AG04449 (cell line): ENCODE results near the gene SLFN12L.

Experiments
- CTCF ChIA-PET: fragments of 350-600 bp; formaldehyde crosslinking; extraction: SDS; loops from one replicate; lab custom pipeline; 2021; ENCODE audit warnings: antibody characterized with exemption; lab: Yijun Ruan, JAX
- POLR2A ChIA-PET: fragments of 400-600, 350-600 bp; formaldehyde crosslinking; extraction: SDS; loops from one replicate; lab custom pipeline; 2020; ENCODE audit warnings: antibody characterized with exemption, inconsistent platforms; lab: Yijun Ruan, JAX
- DNase-seq: peaks from one replicate; pipeline ENCODE4 v3.0.0-alpha.2; 2010; ENCODE audit warnings: low read depth, low spot score
- H3K4me3 ChIP-seq: 2 replicates; pipeline ENCODE4 v1.5.1; 2011; ENCODE audit warnings: low read depth, mild to moderate bottlenecking, control low read depth, low read length
- TF ChIP-seq, protein P1 (sequence below): IDR thresholded peaks from one replicate; pipeline ENCODE4 v1.5.1; 2011; ENCODE audit warnings: mild to moderate bottlenecking, moderate library complexity, low read length, control low read depth, inconsistent platforms; ENCODE audit not compliant: insufficient read depth; ENCODE audit errors: missing control alignments

The SLFN12L gene

DNA sequence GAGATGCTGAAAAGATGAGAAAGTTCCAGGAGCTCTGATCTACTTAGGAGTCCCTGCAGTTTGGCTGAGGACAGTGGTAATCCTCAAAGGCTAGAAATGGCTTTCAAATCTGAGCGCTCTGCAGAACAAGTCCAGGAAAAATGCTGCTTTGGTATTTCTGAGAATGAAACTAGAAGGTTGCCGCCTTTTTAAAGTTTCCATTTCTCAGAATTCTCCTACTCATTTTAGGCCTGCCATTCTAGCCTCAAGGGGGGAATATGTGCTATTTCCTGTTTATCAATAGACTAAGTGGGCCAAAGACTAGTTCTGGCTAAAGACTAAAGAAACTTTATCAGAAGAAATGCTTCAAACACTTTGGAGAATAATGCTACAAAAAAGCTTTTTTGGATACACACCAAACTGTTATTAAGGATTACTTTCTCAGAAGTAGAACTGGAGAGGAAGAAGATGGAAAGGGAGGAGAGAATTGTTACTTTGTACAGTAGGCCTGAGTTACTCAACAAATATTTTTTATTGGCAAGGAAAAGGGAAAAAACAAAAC, at the start of gene SLFN12L:
TSS of gene SLFN12L (minus strand) at position 78 of the 541 bp plus-strand sequence. CDS start 15,314 bp downstream, outside the sequence.
- POLR2A ChIA-PET = no interaction called here
- CTCF ChIA-PET = interaction anchor here (0.8 to 15.0 kb wide), 18 partner anchors 10 to 417 kb away, joined by 3 to 455 read pairs (median 4); partner anchors contain the start of genes RAD51D, SLFN11 and UNC45B
- no peak within 1 kb of the TSS for H3K4me3 ChIP-seq
- no peak for DNase-seq
- TF ChIP-seq, protein P1, sequence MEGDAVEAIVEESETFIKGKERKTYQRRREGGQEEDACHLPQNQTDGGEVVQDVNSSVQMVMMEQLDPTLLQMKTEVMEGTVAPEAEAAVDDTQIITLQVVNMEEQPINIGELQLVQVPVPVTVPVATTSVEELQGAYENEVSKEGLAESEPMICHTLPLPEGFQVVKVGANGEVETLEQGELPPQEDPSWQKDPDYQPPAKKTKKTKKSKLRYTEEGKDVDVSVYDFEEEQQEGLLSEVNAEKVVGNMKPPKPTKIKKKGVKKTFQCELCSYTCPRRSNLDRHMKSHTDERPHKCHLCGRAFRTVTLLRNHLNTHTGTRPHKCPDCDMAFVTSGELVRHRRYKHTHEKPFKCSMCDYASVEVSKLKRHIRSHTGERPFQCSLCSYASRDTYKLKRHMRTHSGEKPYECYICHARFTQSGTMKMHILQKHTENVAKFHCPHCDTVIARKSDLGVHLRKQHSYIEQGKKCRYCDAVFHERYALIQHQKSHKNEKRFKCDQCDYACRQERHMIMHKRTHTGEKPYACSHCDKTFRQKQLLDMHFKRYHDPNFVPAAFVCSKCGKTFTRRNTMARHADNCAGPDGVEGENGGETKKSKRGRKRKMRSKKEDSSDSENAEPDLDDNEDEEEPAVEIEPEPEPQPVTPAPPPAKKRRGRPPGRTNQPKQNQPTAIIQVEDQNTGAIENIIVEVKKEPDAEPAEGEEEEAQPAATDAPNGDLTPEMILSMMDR = no peak

DNA sequence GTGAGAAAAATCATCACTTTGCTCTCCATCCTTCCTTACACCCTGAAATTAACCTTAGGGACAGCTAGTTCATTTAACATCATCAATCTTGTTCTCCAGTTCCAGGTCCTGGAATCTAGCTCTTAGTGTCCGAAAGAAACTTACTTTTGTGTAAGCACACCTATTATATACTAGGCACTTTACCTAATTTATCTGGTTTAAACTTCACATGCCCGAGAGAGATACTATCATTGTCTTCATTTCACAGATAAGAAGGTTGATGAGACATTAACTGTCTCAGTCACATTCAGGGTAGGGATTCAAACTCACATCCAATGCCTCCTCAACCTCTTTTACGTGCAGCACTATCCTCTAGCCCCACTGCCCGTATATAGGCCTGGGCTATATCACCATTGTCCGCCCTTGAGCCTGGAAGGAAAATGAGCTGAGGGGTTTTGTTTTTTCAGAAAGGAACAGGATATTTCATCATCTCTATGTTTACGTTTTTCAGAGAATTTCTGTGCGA, 49.1 kb upstream of the SLFN12L start:
- H3K4me3 ChIP-seq = peak overlapping the region; percentile 96
- no peak for DNase-seq
- ChIA-PET CTCF (interaction anchor here (0.7 to 1.3 kb wide), 4 partner anchors 10 to 274 kb away, joined by 3 to 4 read pairs (median 3); no protein-coding TSS in a partner anchor), POLR2A (interaction anchor here (0.7 to 1.5 kb wide), 2 partner anchors 8 to 321 kb away, joined by 3 to 18 read pairs; partner anchors contain the start of gene PEX12)
- TF ChIP-seq, protein P1 = no peak

DNA sequence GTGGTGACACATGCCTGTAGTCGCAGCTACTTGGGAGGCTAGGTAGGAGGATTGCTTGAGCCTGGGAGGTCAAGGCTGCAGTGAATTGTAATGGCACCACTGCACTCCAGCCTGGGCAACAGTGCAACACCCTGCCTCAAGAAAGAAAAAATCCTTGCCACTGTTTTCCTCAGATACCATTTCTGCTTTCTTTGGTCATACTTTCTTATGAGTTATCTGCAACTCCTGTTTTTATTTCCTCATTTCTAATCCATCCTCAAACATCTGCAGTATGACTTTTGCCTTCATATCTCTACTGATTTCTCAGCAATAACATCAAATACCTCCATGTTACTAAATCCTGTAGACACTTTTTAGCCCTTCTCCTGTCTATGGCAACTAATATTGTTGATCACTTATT, 46.6 kb upstream of the SLFN12L start:
- CTCF ChIA-PET = no interaction called here
- DNase-seq = no peak
- H3K4me3 ChIP-seq = no peak overlapping the region
- TF ChIP-seq, protein P1 = no peak
- POLR2A ChIA-PET = no interaction called here

DNA sequence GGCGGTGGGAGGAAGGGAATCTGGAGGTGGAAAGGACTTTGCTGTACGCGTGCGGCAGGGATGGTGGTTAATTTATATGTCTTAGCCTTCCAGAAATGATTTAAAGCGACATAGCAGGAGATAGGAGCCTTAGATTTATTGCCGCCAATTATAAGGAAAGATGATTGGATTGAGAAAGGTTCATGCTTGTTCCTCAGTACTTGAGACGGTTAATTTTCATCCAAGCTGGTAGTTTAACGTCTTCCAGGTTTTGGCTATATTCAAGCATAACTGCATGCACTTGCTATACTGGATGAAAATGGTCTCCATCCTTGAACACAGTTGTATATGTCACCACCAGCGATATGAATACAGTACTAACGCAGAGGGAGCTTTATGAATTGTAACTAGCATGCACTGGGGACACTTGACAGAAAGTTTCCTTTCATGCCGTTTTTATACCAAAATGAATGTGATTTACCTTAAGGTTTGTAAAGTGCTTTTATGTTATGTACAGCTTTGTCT, 41.5 kb upstream of the SLFN12L start:
- peak overlapping the region; percentile 83 for H3K4me3 ChIP-seq
- no peak for DNase-seq
- CTCF ChIA-PET = interaction anchor here (0.6 to 2.3 kb wide), 8 partner anchors 16 to 268 kb away, joined by 3 to 15 read pairs (median 3); no protein-coding TSS in a partner anchor
- POLR2A ChIA-PET = interaction anchor here (0.9 to 2.1 kb wide), 7 partner anchors 8 to 334 kb away, joined by 3 to 18 read pairs (median 4); partner anchors contain the start of genes AP2B1 and SLFN11
- TF ChIP-seq, protein P1 = no peak

DNA sequence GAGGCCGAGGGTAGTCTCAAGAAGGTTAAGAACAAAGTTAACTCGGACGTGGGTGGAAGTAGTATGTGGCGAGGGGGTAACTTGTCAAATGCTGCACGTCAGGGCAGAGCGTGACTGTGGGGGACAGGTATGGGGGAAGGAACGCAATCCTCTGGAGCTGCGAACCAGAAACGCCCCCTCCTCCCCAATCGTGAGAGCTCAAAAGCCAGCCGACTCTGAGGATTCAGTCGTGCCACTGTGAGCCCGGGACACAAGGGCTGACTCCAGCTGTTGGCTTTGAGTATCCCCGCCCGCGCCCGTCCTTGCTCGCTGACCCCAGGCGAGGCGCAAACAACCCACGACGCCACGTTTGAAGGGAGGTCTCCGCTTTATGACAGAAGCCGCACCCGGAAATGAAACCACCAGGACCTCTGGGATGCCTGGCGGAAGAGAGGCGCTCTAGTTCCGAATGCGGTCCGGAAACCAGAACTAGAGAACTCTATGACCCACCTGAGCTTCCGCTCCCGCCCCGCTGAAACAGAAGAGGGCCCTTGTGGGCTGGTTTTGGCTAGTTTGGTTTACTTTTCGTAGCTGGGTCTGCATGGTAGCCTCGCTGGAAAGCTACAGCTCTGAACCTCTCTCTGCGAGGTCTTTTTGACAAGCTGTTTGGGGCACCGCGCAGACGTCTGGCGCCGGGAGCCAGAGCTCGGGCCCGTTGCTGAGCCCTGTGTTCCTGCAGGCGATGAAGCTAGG, 40.9 kb upstream of the SLFN12L start, which contains the start of gene PEX12:
TSS of gene PEX12 (minus strand) at position 375 of the 732 bp plus-strand sequence. CDS start 550 bp downstream, outside the sequence.
- CTCF ChIA-PET = interaction anchor here (0.7 to 2.3 kb wide), 6 partner anchors 17 to 267 kb away, joined by 3 to 15 read pairs (median 4); no protein-coding TSS in a partner anchor
- POLR2A ChIA-PET = interaction anchor here (0.9 to 2.1 kb wide), 7 partner anchors 8 to 333 kb away, joined by 3 to 18 read pairs (median 4); partner anchors contain the start of genes AP2B1 and SLFN11
- DNase-seq = no peak
- TF ChIP-seq, protein P1 = no peak
- peak within 1 kb of the TSS; percentile 83 for H3K4me3 ChIP-seq
